Osteoblast (primary cell): Measurements from ENCODE around the gene ANXA4. TPM values are rescaled to one million over a fixed set of nuclear protein-coding genes. Genes with fewer than 3 reads are reported as not detected.
A peak's percentile ranks its signal among the peaks of the same experiment; 100 is the strongest.
"Not testable (repeated sequence)": the region's sequence is repeated elsewhere in the genome, so short reads cannot be mapped to it uniquely, and the experiment has no call there.

Experiments
- DNase-seq: peaks from one replicate; pipeline ENCODE4 v3.0.0; 2011; ENCODE audit warnings: low spot score, mixed read lengths; ENCODE audit not compliant: insufficient read length; ENCODE audit errors: missing footprints
- H2AFZ ChIP-seq: 2 replicates; pipeline ENCODE4 v1.6.0; 2011; ENCODE audit warnings: mild to moderate bottlenecking, low read length
- H3K27ac ChIP-seq: 2 replicates; pipeline ENCODE4 v1.5.1; 2011; ENCODE audit warnings: mild to moderate bottlenecking, low read depth, low read length, moderate library complexity
- H3K27me3 ChIP-seq: 2 replicates; pipeline ENCODE4 v1.6.0; 2012; ENCODE audit warnings: mild to moderate bottlenecking, control low read depth, inconsistent platforms, low read length, moderate library complexity; ENCODE audit not compliant: insufficient read depth
- H3K36me3 ChIP-seq: 2 replicates; pipeline ENCODE4 v1.5.1; 2011; ENCODE audit warnings: mild to moderate bottlenecking, low read length, control low read depth, moderate library complexity; ENCODE audit not compliant: insufficient read depth
- H3K4me1 ChIP-seq: 2 replicates; pipeline ENCODE4 v1.5.1; 2011; ENCODE audit warnings: mild to moderate bottlenecking, low read length, control low read depth, moderate library complexity; ENCODE audit not compliant: insufficient read depth
- H3K4me2 ChIP-seq: 2 replicates; pipeline ENCODE4 v1.6.0; 2011; ENCODE audit warnings: mild to moderate bottlenecking, low read length; ENCODE audit not compliant: insufficient read depth
- H3K4me3 ChIP-seq: fragments of 200-600 bp; sonication (generic); 3 replicates; pipeline ENCODE4 v1.5.1; 2012; ENCODE audit warnings: mild to moderate bottlenecking, low read length, inconsistent platforms; ENCODE audit not compliant: insufficient read depth
- H3K79me2 ChIP-seq: 2 replicates; pipeline ENCODE4 v1.6.0; 2012; ENCODE audit warnings: mild to moderate bottlenecking, low read length, control low read depth, inconsistent platforms; ENCODE audit not compliant: insufficient read depth
- H3K9me3 ChIP-seq: 2 replicates; pipeline ENCODE4 v1.5.1; 2011; ENCODE audit warnings: low read depth, low read length, control low read depth
- H4K20me1 ChIP-seq: 2 replicates; pipeline ENCODE4 v1.6.0; 2012; ENCODE audit warnings: mild to moderate bottlenecking, low read length, control low read depth; ENCODE audit not compliant: insufficient read depth
- total RNA-seq: library from RNA; depleted of rRNA; stranded (reverse); fragments of >200 nt; gene quantifications from 2 replicates; pipeline ENCODE4 v1.2.3, GENCODE V29; 2012
- TF ChIP-seq, protein P1 (sequence below): IDR thresholded peaks from 2 replicates; pipeline ENCODE4 v1.5.1; 2011; ENCODE audit warnings: mild to moderate bottlenecking, low read depth, low read length, moderate library complexity; ENCODE audit errors: extremely low read depth

Gene ANXA4
- total RNA-seq, 1 donor, result 38.4 TPM

DNA sequence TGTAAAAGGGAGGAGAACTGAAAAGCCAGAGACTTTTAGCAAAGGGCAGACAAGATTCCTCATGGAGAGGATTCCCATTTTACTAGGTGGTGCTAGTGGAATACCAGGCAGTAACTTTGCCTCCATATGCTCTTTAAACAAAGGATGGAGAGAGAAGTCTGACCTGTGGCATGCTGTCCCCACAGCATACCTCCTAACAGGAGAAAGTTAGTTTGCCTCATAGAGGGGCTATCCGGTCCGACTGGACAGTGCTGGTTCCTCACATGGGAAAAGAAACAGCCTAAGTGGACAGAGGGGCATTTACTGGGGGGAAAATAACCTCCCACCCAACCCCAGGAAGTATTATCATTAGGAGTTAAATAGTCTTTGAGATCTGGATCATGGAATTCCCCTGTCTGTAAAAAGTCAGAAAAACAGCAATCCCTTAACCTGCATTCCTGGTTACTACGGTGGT lies 55.9 kb downstream of the ANXA4 start:
- Histone ChIP-seq H2AFZ (no peak overlapping the region), H3K4me1 (peaks cover 16% of the 10 kb centered on the region), H3K9me3 (no peaks in the 10 kb centered on the region), H3K4me3 (peak overlapping the region; percentile 66), H3K79me2 (no peaks in the 10 kb centered on the region), H4K20me1 (no peaks in the 10 kb centered on the region), H3K27me3 (no peaks in the 10 kb centered on the region), H3K36me3 (no peaks in the 10 kb centered on the region), H3K27ac (peak overlapping the region; percentile 78), H3K4me2 (peak overlapping the region; percentile 81)
- no peak for DNase-seq
- TF ChIP-seq, protein P1, sequence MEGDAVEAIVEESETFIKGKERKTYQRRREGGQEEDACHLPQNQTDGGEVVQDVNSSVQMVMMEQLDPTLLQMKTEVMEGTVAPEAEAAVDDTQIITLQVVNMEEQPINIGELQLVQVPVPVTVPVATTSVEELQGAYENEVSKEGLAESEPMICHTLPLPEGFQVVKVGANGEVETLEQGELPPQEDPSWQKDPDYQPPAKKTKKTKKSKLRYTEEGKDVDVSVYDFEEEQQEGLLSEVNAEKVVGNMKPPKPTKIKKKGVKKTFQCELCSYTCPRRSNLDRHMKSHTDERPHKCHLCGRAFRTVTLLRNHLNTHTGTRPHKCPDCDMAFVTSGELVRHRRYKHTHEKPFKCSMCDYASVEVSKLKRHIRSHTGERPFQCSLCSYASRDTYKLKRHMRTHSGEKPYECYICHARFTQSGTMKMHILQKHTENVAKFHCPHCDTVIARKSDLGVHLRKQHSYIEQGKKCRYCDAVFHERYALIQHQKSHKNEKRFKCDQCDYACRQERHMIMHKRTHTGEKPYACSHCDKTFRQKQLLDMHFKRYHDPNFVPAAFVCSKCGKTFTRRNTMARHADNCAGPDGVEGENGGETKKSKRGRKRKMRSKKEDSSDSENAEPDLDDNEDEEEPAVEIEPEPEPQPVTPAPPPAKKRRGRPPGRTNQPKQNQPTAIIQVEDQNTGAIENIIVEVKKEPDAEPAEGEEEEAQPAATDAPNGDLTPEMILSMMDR, result no peak

DNA sequence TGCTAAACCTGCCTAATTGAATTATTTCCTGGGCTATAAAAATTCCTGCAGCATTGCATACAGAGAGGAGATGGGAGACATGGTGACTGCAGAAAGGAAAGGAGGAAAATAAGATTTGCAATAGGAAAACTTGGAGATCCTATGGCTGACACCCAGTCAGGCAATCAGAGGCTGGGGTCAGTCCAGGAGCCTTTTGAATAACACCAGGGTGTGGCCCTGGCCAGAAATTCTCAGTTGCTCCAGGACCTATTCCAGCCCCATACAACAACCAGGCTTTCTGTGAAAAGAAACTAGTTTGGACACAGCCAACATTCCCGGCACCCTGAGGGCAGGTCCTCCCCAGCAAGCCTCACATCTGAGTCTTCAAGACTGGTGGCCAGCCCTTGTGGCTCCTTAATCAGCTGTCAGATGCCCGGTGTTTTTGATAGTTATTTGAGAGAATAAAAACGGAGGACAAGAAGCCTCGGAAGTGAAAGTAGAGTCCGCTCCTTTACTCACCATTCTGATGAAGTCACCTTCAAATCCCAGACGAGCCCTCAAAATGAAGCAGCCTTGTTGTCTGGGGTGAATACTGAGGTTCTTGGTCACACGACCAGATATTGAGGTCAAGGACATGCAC lies 56.5 kb downstream of the ANXA4 start:
- TF ChIP-seq, protein P1, result no peak
- no peaks in the 10 kb centered on the region for H3K79me2 ChIP-seq
- H3K27me3 ChIP-seq, result no peaks in the 10 kb centered on the region
- H4K20me1 ChIP-seq, result no peaks in the 10 kb centered on the region
- H3K4me1 ChIP-seq, result peaks cover 16% of the 10 kb centered on the region
- peak overlapping the region; percentile 81 for H3K4me2 ChIP-seq
- peak overlapping the region; percentile 78 for H3K27ac ChIP-seq
- H3K9me3 ChIP-seq, result no peaks in the 10 kb centered on the region
- peak overlapping the region; percentile 66 for H3K4me3 ChIP-seq
- DNase-seq, result peak; percentile 27
- peak overlapping the region; percentile 60 for H2AFZ ChIP-seq
- H3K36me3 ChIP-seq, result no peaks in the 10 kb centered on the region

DNA sequence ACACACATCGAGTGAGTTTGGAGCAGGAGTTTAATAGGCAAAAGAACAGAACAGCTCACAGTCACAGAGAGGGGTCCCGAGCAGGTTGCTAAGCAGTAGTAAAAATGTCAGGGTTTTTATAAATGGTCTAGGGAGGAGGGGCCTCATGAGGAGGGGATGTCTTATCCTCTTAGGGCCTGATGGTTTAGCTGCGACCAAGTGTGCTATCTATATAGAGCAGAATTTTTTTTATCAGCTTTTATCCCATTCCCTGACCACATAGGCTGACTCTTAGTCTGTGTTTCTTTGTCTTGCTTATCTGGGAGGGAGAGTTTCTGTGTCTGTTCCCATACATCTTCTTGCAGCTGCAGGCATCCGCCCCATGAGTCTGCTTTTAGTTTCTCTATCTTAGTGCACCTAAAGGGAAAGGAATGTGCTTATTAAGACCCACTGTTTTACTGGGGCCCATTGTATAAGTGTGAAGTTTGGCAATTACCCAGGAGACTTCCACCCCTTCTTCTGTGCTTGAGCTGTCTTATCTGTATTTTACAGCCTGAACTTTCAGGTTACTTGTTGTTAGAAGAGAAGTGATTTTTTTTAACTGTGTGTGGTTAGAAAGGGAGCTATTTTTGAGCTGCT lies 57.1 kb downstream of the ANXA4 start:
- Histone ChIP-seq H3K4me3 (peak overlapping the region; percentile 66), H3K79me2 (no peaks in the 10 kb centered on the region), H4K20me1 (no peaks in the 10 kb centered on the region), H3K36me3 (no peaks in the 10 kb centered on the region), H3K4me1 (peaks cover 16% of the 10 kb centered on the region), H2AFZ (peak overlapping the region; percentile 60), H3K4me2 (peak overlapping the region; percentile 81), H3K27me3 (no peaks in the 10 kb centered on the region), H3K9me3 (no peaks in the 10 kb centered on the region), H3K27ac (peak overlapping the region; percentile 78)
- peak; percentile 77 for DNase-seq
- TF ChIP-seq, protein P1, result no peak

DNA sequence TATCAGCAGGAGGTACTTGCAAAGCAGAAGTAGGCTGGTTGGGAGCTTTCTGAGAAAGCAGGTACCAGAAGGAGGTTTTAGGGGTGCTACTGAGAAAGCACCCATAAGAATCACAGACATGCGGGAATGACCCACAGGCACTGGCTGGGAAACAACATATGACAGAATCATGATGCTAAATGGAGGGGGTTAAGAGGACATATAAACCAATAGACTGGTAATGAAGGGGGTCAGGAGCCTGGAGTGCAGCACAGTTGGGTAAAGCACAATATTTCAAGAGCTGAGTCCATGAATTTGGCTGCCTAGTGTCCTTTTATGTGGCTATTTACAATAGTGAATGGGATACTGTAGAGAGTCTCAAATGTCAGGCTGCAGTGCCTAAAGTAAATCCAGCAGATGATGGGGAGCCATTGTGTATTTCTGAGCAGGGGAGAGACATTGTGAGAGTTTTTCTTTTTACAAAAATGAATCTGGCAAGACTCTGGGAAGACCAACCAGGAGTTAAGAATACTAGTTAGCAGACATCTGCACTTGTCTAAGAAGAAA lies 59.9 kb downstream of the ANXA4 start:
- Histone ChIP-seq H3K27ac (no peak overlapping the region), H3K36me3 (peaks cover 8% of the 10 kb centered on the region), H3K4me2 (no peak overlapping the region), H3K9me3 (no peaks in the 10 kb centered on the region), H3K79me2 (no peaks in the 10 kb centered on the region), H3K4me3 (no peak overlapping the region), H4K20me1 (no peaks in the 10 kb centered on the region), H2AFZ (no peak overlapping the region), H3K4me1 (peaks cover 16% of the 10 kb centered on the region), H3K27me3 (no peaks in the 10 kb centered on the region)
- DNase-seq, result no peak
- TF ChIP-seq, protein P1, result no peak

DNA sequence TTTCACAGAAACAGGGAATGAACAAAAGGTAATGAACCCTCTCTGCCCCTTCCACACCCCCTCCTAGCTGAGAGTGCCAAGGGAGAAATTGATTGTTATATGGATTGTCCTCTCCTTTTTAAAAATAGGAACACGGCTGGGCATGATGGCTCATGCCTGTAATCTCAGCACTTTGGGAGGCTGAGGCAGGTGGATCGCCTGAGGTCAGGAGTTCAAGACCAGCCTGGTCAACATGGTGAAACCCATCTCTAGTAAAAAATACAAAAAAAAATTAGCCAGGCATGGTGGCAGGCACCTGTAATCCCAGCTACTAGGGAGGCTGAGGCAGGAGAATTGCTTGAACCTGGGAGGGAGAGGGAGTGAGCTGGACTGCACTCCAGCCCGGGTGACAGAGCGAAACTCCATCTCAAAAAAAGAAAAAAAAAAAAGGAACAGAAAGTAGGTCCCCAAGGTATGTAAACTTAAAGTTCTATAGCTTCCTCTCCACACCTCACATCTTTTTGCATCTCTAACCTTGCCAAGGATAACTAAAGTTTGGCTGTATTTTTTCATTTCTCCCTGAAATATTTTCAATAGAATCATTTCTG lies 60.9 kb downstream of the ANXA4 start:
- H3K27ac ChIP-seq, H4K20me1 ChIP-seq, H3K4me3 ChIP-seq, H2AFZ ChIP-seq, H3K9me3 ChIP-seq, H3K79me2 ChIP-seq, H3K4me2 ChIP-seq, DNase-seq, H3K27me3 ChIP-seq: not testable (repeated sequence)
- Histone ChIP-seq H3K36me3 (peaks cover 15% of the 10 kb centered on the region), H3K4me1 (peaks cover 13% of the 10 kb centered on the region)
